K562 (cell line): Measurements from ENCODE around the gene GNG5. TPM values are rescaled to one million over a fixed set of nuclear protein-coding genes. Genes with fewer than 3 reads are reported as not detected.

Experiments
- ADNP ChIP-seq: fragments of 200-800 bp; sonication (Bioruptor generic); IDR thresholded peaks from 2 replicates; pipeline ENCODE4 v1.6.1; 2016; ENCODE audit warnings: missing genetic modification characterization, missing compliant biosample characterization
- CBX3 ChIP-seq, 2 experiments: IDR thresholded peaks; 1 replicate in 1 of 2; 2 replicates in 1 of 2; pipeline ENCODE4 v1.6.1; 2012; ENCODE audit warnings: inconsistent platforms in 2 of 2, low read length in 2 of 2, borderline replicate concordance in 1 of 2, control low read depth in 1 of 2
- CREB1 ChIP-seq, 2 experiments: sonication (generic) in 1 of 2; formaldehyde crosslinking in 1 of 2; IDR thresholded peaks; 2 replicates each; pipeline versions ENCODE4 v1.6.1 to v1.8.0; 2012 to 2022; ENCODE audit warnings: inconsistent platforms in 1 of 2, mild to moderate bottlenecking in 1 of 2, missing genetic modification reagents in 1 of 2, moderate library complexity in 1 of 2
- DACH1 ChIP-seq: fragments of 450-650 bp; IDR thresholded peaks from 2 replicates; pipeline ENCODE4 v1.6.1; 2018; ENCODE audit not compliant: partially characterized antibody
- ETV6 ChIP-seq, 3 experiments: fragments of 150-350 bp in 1 of 3; sonication (generic) in 1 of 3; formaldehyde crosslinking in 1 of 3; IDR thresholded peaks; 2 replicates each; pipeline versions ENCODE4 v1.6.1 to v1.8.0; 2014 to 2022; ENCODE audit warnings: borderline replicate concordance in 2 of 3, low read depth in 2 of 3, antibody characterized with exemption in 1 of 3, low read length in 1 of 3, mild to moderate bottlenecking in 1 of 3, missing genetic modification reagents in 1 of 3
- MAZ ChIP-seq, 2 experiments: fragments of 450-650 bp in 1 of 2; sonication (generic) in 1 of 2; formaldehyde crosslinking; IDR thresholded peaks in 1 of 2; conservative IDR thresholded peaks in 1 of 2; 2 replicates each; pipeline versions ENCODE4 v1.4.0 to v1.5.0; 2020; ENCODE audit warnings: mild to moderate bottlenecking in 1 of 2, missing genetic modification reagents in 1 of 2
- NR3C1 ChIP-seq: sonication (generic); formaldehyde crosslinking; IDR thresholded peaks from 2 replicates; pipeline ENCODE4 v1.8.1; 2022; ENCODE audit warnings: missing genetic modification reagents
- POU5F1 ChIP-seq: fragments of 150-350 bp; IDR thresholded peaks from 2 replicates; pipeline ENCODE4 v1.6.1; 2014; ENCODE audit warnings: borderline replicate concordance, low read length, low read depth, mild to moderate bottlenecking; ENCODE audit not compliant: partially characterized antibody
- polyA plus RNA-seq, 8 experiments: library from polyadenylated mRNA; depleted of rRNA in 4 of 8; stranded (reverse) in 5 of 8; unstranded in 3 of 8; fragments of >200 nt; fragmentation: Nextera tagmentation in 2 of 8; fragmentation: Illumina TruSeq in 1 of 8; extraction: Ambion mirVana in 2 of 8; extraction: Trizol in 1 of 8; gene quantifications; 2 replicates each; pipeline versions ENCODE4 v1.2.1 to v1.2.3, GENCODE V29; 2011 to 2014; ENCODE audit warnings: inconsistent platforms in 1 of 8, missing spikeins in 1 of 8
- total RNA-seq, 7 experiments: library from RNA; depleted of rRNA in 6 of 7; stranded (reverse); fragments of >200 nt in 6 of 7; fragmentation: Illumina TruSeq in 2 of 7; extraction: Trizol in 2 of 7; gene quantifications; 2 replicates each; pipeline versions ENCODE4 v1.2.1 to v1.2.3, GENCODE V29; 2011 to 2021; ENCODE audit warnings: low replicate concordance in 1 of 7
- TF ChIP-seq, protein P1 (sequence below), 2 experiments: fragments of 450-650 bp in 1 of 2; sonication (generic) in 1 of 2; formaldehyde crosslinking in 1 of 2; IDR thresholded peaks; 2 replicates each; pipeline versions ENCODE4 v1.7.1 to v1.9.0; 2016 to 2022; ENCODE audit warnings: inconsistent platforms in 1 of 2, mild to moderate bottlenecking in 1 of 2, missing genetic modification reagents in 1 of 2
- TF ChIP-seq, protein P2 (sequence below): fragments of 450-650 bp; IDR thresholded peaks from 2 replicates; pipeline ENCODE4 v1.6.1; 2016; ENCODE audit warnings: borderline replicate concordance

The GNG5 gene
- total and polyA plus RNA-seq, 9 of the 15 experiments (the other 6 are each of a cell fraction or from before 2014, with no cell fraction given) = 61.9 to 243 (median 150) TPM

DNA sequence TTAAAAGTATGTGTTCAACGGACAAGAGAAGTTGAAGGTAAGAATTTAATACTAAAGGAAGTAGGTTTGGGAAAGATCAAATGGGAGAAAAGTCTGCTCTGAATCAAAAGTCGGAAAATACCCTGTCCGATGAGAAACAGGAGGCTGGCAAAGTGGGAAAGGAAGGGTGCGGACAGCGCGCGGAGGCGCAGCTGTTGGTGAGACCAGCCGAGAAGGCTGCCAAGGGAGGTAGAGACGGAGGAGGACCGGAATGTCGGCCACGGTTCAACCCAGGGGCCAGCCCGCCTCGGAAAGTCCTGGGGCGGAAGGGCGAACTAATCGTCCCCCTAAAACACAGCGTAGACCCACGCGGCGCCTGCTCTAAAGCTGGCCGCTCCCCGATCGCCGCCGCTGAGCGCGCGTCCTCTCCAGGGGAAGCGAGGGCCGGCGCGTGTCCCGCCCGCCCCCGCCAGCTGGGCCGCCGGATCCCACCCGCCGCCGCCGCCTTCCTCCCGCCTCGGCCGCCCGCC lies 834 bp downstream of the GNG5 start (continued):
- TF ChIP-seq, protein P1, sequence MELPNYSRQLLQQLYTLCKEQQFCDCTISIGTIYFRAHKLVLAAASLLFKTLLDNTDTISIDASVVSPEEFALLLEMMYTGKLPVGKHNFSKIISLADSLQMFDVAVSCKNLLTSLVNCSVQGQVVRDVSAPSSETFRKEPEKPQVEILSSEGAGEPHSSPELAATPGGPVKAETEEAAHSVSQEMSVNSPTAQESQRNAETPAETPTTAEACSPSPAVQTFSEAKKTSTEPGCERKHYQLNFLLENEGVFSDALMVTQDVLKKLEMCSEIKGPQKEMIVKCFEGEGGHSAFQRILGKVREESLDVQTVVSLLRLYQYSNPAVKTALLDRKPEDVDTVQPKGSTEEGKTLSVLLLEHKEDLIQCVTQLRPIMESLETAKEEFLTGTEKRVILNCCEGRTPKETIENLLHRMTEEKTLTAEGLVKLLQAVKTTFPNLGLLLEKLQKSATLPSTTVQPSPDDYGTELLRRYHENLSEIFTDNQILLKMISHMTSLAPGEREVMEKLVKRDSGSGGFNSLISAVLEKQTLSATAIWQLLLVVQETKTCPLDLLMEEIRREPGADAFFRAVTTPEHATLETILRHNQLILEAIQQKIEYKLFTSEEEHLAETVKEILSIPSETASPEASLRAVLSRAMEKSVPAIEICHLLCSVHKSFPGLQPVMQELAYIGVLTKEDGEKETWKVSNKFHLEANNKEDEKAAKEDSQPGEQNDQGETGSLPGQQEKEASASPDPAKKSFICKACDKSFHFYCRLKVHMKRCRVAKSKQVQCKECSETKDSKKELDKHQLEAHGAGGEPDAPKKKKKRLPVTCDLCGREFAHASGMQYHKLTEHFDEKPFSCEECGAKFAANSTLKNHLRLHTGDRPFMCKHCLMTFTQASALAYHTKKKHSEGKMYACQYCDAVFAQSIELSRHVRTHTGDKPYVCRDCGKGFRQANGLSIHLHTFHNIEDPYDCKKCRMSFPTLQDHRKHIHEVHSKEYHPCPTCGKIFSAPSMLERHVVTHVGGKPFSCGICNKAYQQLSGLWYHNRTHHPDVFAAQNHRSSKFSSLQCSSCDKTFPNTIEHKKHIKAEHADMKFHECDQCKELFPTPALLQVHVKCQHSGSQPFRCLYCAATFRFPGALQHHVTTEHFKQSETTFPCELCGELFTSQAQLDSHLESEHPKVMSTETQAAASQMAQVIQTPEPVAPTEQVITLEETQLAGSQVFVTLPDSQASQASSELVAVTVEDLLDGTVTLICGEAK (IDR thresholded peaks at IDR 0.05) = 0 out of 2 replicates have a peak, but pooled peaks have one; percentile 16
- TF ChIP-seq, protein P1 (CRISPR knock-in tag; IDR thresholded peaks at IDR 0.05) = no peak
- TF ChIP-seq, protein P2, sequence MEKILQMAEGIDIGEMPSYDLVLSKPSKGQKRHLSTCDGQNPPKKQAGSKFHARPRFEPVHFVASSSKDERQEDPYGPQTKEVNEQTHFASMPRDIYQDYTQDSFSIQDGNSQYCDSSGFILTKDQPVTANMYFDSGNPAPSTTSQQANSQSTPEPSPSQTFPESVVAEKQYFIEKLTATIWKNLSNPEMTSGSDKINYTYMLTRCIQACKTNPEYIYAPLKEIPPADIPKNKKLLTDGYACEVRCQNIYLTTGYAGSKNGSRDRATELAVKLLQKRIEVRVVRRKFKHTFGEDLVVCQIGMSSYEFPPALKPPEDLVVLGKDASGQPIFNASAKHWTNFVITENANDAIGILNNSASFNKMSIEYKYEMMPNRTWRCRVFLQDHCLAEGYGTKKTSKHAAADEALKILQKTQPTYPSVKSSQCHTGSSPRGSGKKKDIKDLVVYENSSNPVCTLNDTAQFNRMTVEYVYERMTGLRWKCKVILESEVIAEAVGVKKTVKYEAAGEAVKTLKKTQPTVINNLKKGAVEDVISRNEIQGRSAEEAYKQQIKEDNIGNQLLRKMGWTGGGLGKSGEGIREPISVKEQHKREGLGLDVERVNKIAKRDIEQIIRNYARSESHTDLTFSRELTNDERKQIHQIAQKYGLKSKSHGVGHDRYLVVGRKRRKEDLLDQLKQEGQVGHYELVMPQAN = peak; percentile 67
- TF ChIP-seq POU5F1 = no peak
- TF ChIP-seq NR3C1 (CRISPR knock-in tag) = no peak
- TF ChIP-seq ADNP (tag) = no peak
- no peak; a peak in 1 of 4 replicates for TF ChIP-seq MAZ (CRISPR knock-in tag; conservative IDR thresholded peaks at IDR 0.05 in 1 of 2, IDR thresholded peaks at IDR 0.05 in 1 of 2)
- no peak for TF ChIP-seq ETV6 (IDR thresholded peaks at IDR 0.05; ENCODE audit: borderline replicate concordance in 1 of 2, low read depth in 2 of 2, low read length in 1 of 2)
- no peak for TF ChIP-seq ETV6 (CRISPR knock-in tag; IDR thresholded peaks at IDR 0.05; ENCODE audit: borderline replicate concordance)
- TF ChIP-seq CBX3 (IDR thresholded peaks at IDR 0.05; ENCODE audit: borderline replicate concordance in 1 of 2, low read length in 2 of 2) = 0 out of 3 replicates have a peak, but pooled peaks of 1 of the 2 experiments have one; percentile 11
- TF ChIP-seq CREB1 (IDR thresholded peaks at IDR 0.05) = no peak
- peak; percentile 51; the same call in 1 of the 2 replicates for TF ChIP-seq CREB1 (CRISPR knock-in tag; IDR thresholded peaks at IDR 0.05)
- TF ChIP-seq DACH1 = no peak
